Pancreas (tissue), 10 donors: ENCODE results near the gene BRINP2. TPM values are rescaled to one million over a fixed set of nuclear protein-coding genes. Genes with fewer than 3 reads are reported as not detected.

Experiments
- ATAC-seq, 4 donors: fragments of 200-7000 bp; cut with Tn5 transposase; one replicate each; pipeline versions ENCODE4 v1.8.0 to v1.9.1; 2020; ENCODE audit warnings: mild to moderate bottlenecking in 4 of 4, moderate library complexity in 4 of 4
- DNase-seq, 6 donors: peaks; one replicate each; pipeline ENCODE4 v3.0.0-alpha.2; 2020
- FAIRE-seq: peaks from 2 replicates; lab custom pipeline; 2012; peaks lifted over from hg19 to GRCh38; lab: Jason Lieb, UNC
- H3K27ac ChIP-seq, 4 donors: fragments of 200-600 bp; sonication (generic); 1 replicate in 3 of 4; 2 replicates in 1 of 4; pipeline versions ENCODE4 v1.5.0 to v1.8.0; 2020
- H3K27me3 ChIP-seq, 4 donors: fragments of 200-600 bp; one replicate each; pipeline ENCODE4 v1.8.0; 2021
- H3K36me3 ChIP-seq, 3 donors: fragments of 200-600 bp; sonication (generic) in 1 of 3; one replicate each; pipeline versions ENCODE4 v1.5.0 to v1.8.0; 2020 to 2021
- H3K4me1 ChIP-seq, 3 donors: fragments of 200-600 bp; one replicate each; pipeline ENCODE4 v1.8.0; 2021
- H3K4me3 ChIP-seq, 4 donors: fragments of 200-600 bp; sonication (generic) in 2 of 4; one replicate each; pipeline versions ENCODE4 v1.5.0 to v1.8.0; 2020 to 2021
- H3K9me3 ChIP-seq, 4 donors: fragments of 200-600 bp; one replicate each; pipeline ENCODE4 v1.8.0; 2021
- WGBS, 2 donors: extraction: QIAGEN DNeasy Blood & Tissue Kit; methylation state at CpG; one replicate each; pipeline ENCODE4 v1.1.7; 2013; 5-methylcytosine and 5-hydroxymethylcytosine counted together
- intact Hi-C, 3 donors: fragments of 100-400 bp; cut with DNase I; formaldehyde crosslinking; loops; one replicate each; pipeline versions ENCODE4 v1.11.1 to v1.14.2; 2022
- polyA plus RNA-seq, 2 donors: library from polyadenylated mRNA; stranded (reverse); fragments of 200-250 nt; gene quantifications; one replicate each; pipeline ENCODE4 v1.2.3, GENCODE V29; 2013
- total RNA-seq, 6 donors: library from RNA; stranded (reverse); fragmentation: NEBNext Ultra II Directional in 4 of 6; extraction: Animal tissue kit (Norgen Biotek cat#: 25700) in 4 of 6; gene quantifications; one replicate each; pipeline versions ENCODE4 v1.2.1 to v1.2.4, GENCODE V29; 2021 to 2023
- TF ChIP-seq, protein P1 (sequence below), 4 donors: fragments of 200-600 bp; sonication (generic) in 3 of 4; IDR thresholded peaks; one replicate each; pipeline versions ENCODE4 v1.5.0 to v1.8.0; 2021; ENCODE audit warnings: antibody characterized with exemption in 4 of 4
- donor health status: healthy with polysubstance abuse.
- donor health status: DM: no; HTN: no; CAD: no; lungs with moderate emphysema.
- donor health status: DM: no; HTN: no; CAD: no.
- donor health status: control.
- donor health status: control.
- donor health status: Bipolar disorder and iron deficiency.
- donor health status: DM: yes; HTN: yes; CAD: no.
- donor health status: DM: no; HTN: no; CAD: no.
- donor health status: DM: no; HTN: no; CAD: no.
- donor health status: DM: yes; HTN: yes; CAD: no.

Gene BRINP2
- total and polyA plus RNA-seq, 8 donors, result 0.04 to 0.23 (median 0.19) TPM; not detected in 5

DNA sequence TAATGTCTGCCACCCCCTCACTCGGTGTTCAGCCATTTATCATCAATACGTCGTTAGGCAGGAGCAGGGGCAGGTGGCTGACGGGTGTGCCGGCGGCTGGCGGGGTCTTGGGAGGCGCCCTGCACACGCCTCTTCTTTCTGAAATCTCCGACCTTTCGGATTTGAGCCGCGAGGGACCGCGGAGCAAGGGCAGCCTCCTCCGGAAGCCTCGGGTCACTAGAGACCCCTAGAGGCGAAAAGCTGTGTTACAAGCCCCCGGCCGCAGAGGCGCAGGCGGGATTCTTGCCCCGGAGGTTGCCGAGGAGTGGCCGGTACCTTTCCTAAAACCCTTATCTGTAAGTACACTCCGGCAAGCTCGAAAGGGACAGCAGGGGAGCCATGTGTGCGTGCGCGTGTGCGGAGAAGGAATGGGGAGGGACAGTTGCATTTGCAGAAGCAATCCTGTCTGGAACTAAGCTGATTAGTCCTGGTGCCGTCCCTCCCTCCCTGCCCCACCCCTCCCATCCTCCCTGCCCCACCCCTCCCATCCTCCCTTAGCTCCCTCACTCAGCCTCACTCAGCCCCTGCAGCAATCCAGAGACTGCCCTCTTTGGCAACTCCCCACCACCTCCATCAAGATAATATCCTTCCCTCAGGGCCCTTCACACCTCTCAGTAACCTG lies 11.0 kb downstream of the BRINP2 start:
- DNase-seq, result peak; percentile 27 to 83 (median 64)
- TF ChIP-seq, protein P1, sequence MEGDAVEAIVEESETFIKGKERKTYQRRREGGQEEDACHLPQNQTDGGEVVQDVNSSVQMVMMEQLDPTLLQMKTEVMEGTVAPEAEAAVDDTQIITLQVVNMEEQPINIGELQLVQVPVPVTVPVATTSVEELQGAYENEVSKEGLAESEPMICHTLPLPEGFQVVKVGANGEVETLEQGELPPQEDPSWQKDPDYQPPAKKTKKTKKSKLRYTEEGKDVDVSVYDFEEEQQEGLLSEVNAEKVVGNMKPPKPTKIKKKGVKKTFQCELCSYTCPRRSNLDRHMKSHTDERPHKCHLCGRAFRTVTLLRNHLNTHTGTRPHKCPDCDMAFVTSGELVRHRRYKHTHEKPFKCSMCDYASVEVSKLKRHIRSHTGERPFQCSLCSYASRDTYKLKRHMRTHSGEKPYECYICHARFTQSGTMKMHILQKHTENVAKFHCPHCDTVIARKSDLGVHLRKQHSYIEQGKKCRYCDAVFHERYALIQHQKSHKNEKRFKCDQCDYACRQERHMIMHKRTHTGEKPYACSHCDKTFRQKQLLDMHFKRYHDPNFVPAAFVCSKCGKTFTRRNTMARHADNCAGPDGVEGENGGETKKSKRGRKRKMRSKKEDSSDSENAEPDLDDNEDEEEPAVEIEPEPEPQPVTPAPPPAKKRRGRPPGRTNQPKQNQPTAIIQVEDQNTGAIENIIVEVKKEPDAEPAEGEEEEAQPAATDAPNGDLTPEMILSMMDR (IDR thresholded peaks at IDR 0.05), result peak; percentile 72 to 83 (median 79)
- peaks cover 0 to 3% (median 0%) of the 10 kb centered on the region in 3 donors for H3K4me1 ChIP-seq
- no peak overlapping the region for H3K27ac ChIP-seq
- peak overlapping the region in 1 of 4 donors; percentile 17 for H3K4me3 ChIP-seq
- H3K27me3 ChIP-seq, result peaks cover 0 to 5% (median 0%) of the 10 kb centered on the region in 4 donors
- intact Hi-C loops, result loop anchor here in 1 of 3 donors (10.0 kb wide), 1 partner anchor 287 kb away; no protein-coding TSS in a partner anchor
- 0% methylated on average over 32 of the region's 32 CpGs for WGBS, 2 donors
- H3K36me3 ChIP-seq, result no peaks in the 10 kb centered on the region
- peak; percentile 81 to 99 (median 96) for ATAC-seq
- FAIRE-seq, result no peak
- no peaks in the 10 kb centered on the region for H3K9me3 ChIP-seq

DNA sequence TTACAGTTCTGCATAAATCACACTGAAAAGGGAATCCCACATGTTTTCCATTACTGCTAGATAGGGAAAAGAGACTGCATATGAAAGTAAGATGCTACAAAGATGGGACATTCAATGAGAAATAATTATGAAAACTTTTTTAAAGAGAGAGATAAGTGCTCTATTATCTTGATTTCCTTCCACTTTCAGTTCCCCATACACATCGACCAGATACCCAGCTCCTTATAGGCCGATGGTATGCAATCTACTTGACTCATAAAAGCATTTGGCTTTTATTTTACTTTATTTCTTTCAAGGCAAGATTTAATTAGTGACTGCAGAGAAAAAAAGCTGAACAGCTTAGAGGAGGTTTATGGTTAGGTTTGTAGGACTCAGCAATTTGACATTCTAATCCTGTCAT lies 13.1 kb downstream of the BRINP2 start:
- Histone ChIP-seq H3K36me3 (no peaks in the 10 kb centered on the region), H3K9me3 (no peaks in the 10 kb centered on the region), H3K4me3 (no peak overlapping the region), H3K27me3 (peaks cover 0 to 5% (median 0%) of the 10 kb centered on the region in 4 donors), H3K27ac (no peak overlapping the region), H3K4me1 (peaks cover 0 to 3% (median 0%) of the 10 kb centered on the region in 3 donors)
- 56 to 73% methylated on average over 2 of the region's 2 CpGs for WGBS, 2 donors
- TF ChIP-seq, protein P1 (IDR thresholded peaks at IDR 0.05), result no peak
- FAIRE-seq (no peak), DNase-seq (no peak), ATAC-seq (no peak)
- intact Hi-C loops, result loop anchor here in 1 of 3 donors (10.0 kb wide), 1 partner anchor 289 kb away; no protein-coding TSS in a partner anchor

DNA sequence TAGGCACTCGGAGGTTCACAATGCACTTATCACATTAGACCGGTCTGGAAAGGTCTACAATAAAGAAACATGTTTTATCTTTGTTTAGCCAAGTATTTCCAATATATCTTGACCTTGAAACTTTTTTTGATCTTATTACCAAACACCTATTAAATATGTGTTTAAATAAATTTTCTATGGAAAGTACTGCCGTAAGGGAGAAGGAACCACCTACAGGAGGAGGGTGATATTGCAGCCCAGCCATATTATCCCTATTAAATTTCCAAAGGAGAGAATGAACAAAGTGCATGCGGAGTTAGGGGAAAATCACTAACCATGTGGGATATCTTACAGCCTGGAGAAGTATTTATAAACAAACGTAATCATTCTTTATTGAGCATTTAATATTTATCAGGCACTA lies 14.5 kb downstream of the BRINP2 start:
- H3K36me3 ChIP-seq, result no peaks in the 10 kb centered on the region
- 57 to 68% methylated on average over 5 of the region's 5 CpGs for WGBS, 2 donors
- TF ChIP-seq, protein P1 (IDR thresholded peaks at IDR 0.05), result peak in 1 of 4 donors; percentile 26
- no peak for FAIRE-seq
- intact Hi-C loops, result loop anchor here in 1 of 3 donors (10.0 kb wide), 1 partner anchor 290 kb away; no protein-coding TSS in a partner anchor
- no peaks in the 10 kb centered on the region for H3K9me3 ChIP-seq
- H3K4me3 ChIP-seq, result no peak overlapping the region
- no peak for DNase-seq
- peaks cover 0 to 5% (median 0%) of the 10 kb centered on the region in 4 donors for H3K27me3 ChIP-seq
- H3K4me1 ChIP-seq, result peaks cover 0 to 3% (median 0%) of the 10 kb centered on the region in 3 donors
- no peak for ATAC-seq
- no peak overlapping the region for H3K27ac ChIP-seq

DNA sequence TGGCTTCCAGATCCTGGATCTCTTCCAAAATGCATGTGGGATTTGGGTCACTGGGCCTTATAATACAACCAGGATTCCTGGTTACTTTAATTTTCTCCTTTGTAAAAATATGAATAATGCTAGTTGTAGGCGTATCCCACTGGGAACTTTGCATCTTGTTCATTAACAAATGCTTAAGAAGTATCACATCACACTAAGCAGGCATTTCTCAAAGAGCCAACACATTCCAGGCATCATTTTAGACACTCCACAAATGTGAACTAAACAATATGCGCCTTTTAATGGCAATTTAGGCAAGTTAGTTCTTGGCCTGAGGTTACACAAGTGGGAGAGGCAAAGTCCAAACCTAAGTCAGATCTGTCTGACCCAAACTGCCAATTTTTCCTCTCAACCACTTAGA lies 15.9 kb downstream of the BRINP2 start:
- no peak overlapping the region for H3K27ac ChIP-seq
- intact Hi-C loops, result loop anchor here in 1 of 3 donors (10.0 kb wide), 1 partner anchor 292 kb away; no protein-coding TSS in a partner anchor
- H3K36me3 ChIP-seq, result no peaks in the 10 kb centered on the region
- no peak for DNase-seq
- ATAC-seq, result no peak
- no peak for FAIRE-seq
- WGBS, 2 donors, result 92 to 94% methylated on average over 2 of the region's 2 CpGs
- TF ChIP-seq, protein P1 (IDR thresholded peaks at IDR 0.05), result no peak
- H3K27me3 ChIP-seq, result no peaks in the 10 kb centered on the region
- no peaks in the 10 kb centered on the region for H3K9me3 ChIP-seq
- no peaks in the 10 kb centered on the region for H3K4me1 ChIP-seq
- H3K4me3 ChIP-seq, result no peak overlapping the region
